GM12874 (cell line): ENCODE results near the gene CHD9.

Experiments
- TF ChIP-seq, protein P1 (sequence below): IDR thresholded peaks from 2 replicates; pipeline ENCODE4 v1.5.1; 2011; ENCODE audit warnings: low read depth, mild to moderate bottlenecking, control low read depth, low read length, moderate library complexity; ENCODE audit not compliant: insufficient read depth

Gene CHD9

DNA sequence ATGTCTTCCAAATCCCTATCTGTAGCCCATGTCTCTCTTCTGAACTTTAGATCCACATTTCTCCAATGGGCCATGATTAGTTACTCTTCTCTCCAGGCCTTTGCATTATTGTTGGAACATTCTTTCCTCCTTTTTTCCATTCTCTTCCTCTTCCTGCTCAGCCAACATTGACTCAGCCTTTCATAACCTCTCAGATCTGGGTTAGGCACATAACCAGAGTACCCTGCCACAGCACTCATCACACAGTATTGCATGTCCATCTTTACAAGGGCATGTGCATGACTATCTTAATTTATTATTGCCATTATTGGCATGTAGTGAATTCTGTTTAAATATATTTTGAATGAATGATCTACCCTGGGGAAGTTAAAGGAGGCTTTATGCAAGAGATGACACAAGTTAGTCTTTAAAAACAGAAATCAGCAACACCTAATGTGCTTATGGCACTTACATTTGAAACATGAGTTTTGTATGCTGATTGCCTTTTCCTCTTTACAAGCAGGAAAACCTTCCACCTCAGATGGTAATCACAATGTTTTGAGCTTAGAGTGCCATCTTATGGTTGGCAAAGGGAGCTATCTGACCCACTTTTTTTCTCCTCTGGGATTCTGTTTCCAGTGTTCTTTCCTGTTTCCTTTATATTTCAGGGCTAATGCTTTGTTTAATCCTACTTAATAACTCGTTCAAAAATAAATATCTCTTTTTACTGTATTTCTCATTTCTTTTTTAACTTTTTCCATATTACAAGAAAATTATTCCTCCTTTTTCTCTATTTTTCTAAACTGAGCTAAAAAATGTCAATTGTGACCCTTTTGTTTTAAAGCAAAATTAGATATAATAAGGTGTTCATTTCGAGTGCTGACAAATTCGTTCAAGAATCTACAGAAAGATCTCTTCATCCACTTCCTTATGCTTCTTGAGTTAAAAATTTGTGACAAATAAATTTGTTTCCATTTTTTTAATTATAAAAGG is 228.5 kb downstream of the CHD9 start:
- TF ChIP-seq, protein P1, sequence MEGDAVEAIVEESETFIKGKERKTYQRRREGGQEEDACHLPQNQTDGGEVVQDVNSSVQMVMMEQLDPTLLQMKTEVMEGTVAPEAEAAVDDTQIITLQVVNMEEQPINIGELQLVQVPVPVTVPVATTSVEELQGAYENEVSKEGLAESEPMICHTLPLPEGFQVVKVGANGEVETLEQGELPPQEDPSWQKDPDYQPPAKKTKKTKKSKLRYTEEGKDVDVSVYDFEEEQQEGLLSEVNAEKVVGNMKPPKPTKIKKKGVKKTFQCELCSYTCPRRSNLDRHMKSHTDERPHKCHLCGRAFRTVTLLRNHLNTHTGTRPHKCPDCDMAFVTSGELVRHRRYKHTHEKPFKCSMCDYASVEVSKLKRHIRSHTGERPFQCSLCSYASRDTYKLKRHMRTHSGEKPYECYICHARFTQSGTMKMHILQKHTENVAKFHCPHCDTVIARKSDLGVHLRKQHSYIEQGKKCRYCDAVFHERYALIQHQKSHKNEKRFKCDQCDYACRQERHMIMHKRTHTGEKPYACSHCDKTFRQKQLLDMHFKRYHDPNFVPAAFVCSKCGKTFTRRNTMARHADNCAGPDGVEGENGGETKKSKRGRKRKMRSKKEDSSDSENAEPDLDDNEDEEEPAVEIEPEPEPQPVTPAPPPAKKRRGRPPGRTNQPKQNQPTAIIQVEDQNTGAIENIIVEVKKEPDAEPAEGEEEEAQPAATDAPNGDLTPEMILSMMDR, result peak; percentile 27; the same call in 1 of the 2 replicates

DNA sequence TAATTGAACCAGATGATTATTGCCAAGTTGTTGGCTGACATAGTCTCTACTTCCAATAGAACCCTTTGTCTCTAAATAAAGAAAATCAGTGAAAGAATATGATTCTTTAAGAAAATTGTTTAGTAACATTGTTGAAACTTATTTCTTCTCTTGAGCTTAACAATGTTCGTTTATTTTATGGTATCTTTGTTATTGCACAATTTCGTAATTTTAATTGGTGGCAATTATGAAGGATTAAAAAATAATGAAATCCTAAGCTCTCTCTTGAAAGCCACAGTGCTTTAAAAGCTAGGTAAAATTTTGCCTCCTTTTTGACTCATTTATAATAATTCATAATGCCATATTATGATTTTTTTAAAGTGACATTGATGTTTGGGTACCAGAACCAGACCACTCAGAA is 230.4 kb downstream of the CHD9 start:
- TF ChIP-seq, protein P1, result no peak

DNA sequence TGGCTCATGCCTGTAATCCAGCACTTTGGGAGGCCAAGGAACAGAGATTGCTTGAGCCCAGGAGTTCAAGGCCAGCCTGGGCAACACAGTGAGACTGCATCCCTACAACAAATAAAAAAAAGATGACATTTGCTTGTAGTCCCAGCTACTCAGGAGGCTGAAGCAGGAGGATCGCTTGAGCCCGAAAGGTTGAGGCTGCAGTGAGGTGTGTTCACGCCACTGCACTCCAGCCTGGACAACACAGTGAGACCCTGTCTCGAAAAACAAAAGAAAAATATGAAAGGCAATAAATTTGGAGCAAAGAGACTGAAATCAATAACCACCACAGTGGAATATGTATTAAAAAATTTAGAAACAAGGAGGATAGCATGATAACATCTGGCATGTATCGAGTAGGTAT is 235.7 kb downstream of the CHD9 start:
- TF ChIP-seq, protein P1, result no peak

DNA sequence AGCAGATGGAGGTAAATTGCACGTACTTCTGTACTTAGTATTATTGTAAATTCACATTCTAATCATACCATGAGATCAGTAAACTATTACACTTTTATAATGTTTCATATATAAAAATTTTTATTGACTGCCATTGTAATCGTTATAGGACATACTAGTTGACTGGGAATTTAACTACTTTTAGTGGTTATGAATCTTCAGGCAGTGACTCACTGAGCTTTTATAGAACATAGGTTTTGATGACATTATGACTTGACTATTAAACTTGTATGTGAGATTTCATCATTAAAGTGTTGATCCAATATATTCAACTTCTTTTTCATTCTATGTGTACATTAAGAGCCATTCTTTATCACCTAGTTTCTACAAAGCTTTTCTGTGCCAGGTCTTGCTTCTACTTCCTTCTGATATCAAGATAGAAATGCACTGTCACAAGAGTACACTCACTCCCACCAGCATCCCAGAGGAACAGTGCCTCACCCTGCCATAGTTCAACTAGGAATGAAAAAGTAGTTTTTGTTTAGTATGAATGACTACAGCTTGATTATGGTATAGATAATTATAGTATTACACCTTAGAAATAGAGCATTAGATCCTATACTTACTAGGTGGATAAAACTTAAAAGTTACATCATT is 237.1 kb downstream of the CHD9 start:
- TF ChIP-seq, protein P1, result no peak

DNA sequence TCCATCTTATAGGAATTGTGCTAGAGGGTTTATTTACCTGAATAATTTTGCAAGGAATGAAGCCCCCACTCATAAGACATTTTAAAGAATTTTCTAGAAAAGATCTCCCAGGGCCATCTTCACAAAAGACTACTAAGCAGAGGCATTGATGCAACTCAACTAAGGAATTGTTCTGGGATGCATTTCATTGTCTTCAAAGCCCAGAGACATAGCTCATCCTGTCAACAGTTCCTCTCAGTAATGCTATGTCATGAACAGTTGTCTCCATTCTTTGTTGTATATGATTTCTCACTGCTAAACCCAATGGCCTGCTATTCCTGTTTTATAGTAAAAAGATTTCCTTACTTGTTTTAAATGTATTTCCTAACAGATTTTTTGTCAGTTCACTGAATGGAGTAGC is 242.7 kb downstream of the CHD9 start:
- TF ChIP-seq, protein P1, result no peak

DNA sequence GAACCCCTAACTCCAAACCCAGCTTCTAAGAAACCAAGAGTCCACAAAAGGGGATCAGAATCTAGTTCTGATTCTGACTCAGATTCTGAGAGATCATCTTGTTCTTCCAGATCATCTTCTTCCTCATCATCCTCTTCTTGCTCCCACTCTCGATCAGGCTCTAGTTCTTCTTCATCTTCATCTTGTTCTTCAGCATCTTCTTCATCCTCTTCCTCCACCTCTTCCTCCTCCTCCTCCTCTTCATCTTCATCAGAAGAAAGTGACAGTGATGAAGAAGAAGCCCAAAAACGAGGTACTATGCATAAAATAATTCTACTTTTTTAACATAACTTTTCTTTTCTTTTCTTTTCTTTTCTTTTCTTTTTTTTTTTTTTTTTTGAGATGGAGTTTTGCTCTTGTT is 249.5 kb downstream of the CHD9 start:
- TF ChIP-seq, protein P1, result no peak

DNA sequence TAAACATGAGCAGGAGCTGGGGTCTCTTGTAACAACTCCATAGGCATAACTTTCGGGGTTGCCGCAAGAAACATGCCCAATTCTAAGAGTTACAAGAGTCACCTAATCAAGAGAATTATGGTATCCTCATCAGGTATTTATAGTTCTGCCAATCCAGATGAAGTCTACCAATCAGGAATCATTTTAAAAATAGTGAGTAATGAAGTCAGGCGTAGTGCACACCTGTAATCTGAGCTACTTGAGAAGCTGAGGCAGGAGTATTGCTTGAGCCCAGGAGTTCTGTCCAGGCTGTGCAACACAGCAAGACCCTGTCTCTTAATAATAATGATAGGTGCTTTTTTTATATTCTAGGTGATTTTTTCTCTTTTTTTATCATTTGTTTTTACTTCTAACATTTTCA is 251.0 kb downstream of the CHD9 start:
- TF ChIP-seq, protein P1, result no peak
